Measurements from ENCODE around the gene ANO2. TPM values are rescaled to one million over a fixed set of nuclear protein-coding genes. Genes with fewer than 3 reads are reported as not detected.

The ANO2 gene
- total RNA-seq, 2 experiments from 2014 or later: not detected

Other genes starting within 250 kb of the ANO2 start
- under 1 TPM; 0.24 to 0.25 TPM for gene VWF, start 179.4 kb upstream of the ANO2 start, total RNA-seq

All from activated naive CD8-positive, alpha-beta T cell treated with anti-CD3 and anti-CD28 coated beads for 36 hours (primary cell).